ENCODE results near the gene PYDC1. TPM values are rescaled to one million over a fixed set of nuclear protein-coding genes. Genes with fewer than 3 reads are reported as not detected.
"Not testable (repeated sequence)": the region's sequence is repeated elsewhere in the genome, so short reads cannot be mapped to it uniquely, and the experiment has no call there.

The PYDC1 gene
- not detected in 2 replicates for total RNA-seq

DNA sequence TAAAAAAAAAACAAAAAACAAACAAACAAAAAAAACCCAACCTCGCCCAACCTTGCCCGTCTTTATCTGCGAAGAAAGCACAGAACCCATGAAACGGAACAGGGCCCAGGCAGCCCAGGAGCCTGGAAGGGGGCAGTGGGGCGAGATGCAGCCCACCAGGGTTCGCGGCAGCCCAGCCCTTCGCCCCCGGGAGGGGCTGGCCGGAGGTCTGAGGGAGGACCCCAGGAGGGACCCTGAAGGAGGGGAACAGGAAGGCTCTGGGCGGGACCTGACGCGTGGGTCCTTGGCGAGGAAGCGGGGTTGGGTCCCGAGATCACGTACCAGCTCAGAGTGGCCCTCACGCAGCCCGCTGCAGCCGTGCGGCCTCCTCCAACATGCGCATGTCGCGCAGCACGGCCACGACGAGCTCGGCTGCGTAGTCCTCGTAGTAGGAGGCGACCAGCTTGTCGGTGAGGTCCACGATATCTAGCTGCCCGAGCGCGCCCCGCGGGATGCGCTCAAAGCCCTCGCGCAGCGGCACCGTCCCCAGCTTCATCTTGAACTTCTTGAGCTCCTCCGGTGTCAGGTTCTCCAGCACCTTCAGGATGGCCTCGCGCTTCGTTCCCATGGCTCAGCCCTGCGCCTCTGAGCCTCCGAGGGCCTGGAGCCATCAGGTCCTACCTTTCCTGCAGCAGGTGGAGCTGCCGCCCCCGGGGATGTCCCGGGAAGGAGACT is at the start of gene PYDC1:
TSS of gene PYDC1 (minus strand) at position 714 of the 714 bp plus-strand sequence. CDS start at position 607, 107 bp downstream.
- DNase-seq (ENCODE audit: low read depth, low spot score) = no peak

DNA sequence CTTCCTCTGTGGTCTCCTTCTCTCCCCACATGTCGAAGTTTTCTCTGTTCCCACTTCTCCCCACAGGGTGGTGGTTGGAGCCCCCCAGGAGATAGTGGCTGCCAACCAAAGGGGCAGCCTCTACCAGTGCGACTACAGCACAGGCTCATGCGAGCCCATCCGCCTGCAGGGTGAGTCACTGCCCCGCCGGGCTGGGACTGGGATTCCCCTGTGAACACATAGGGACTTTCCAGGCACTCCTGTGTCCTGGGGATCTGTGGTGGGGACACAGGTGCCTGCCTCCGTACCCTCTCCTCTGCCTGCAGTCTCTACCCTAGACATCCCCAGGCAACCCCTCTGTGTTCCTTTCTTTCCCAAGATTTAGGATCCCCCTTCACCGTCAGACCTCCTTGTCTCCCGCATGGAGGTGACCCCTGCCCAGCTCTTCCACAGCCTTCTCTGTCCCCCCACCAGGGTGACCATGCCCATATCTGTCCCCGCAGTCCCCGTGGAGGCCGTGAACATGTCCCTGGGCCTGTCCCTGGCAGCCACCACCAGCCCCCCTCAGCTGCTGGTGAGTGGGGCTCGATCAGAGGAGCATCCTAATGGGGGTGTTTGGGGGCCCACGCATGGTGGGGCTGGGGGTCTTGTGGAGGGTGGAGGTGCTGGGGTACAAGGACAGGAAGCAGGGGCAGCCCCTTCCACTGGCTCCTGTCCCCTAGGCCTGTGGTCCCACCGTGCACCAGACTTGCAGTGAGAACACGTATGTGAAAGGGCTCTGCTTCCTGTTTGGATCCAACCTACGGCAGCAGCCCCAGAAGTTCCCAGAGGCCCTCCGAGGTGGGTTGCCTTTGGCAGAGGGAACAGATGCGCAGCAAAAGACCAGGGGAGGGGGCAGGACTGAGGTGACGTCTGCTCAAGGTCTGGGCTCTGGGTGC is 48.7 kb upstream of the PYDC1 start:
- no peak for DNase-seq (ENCODE audit: low read depth, low spot score)

DNA sequence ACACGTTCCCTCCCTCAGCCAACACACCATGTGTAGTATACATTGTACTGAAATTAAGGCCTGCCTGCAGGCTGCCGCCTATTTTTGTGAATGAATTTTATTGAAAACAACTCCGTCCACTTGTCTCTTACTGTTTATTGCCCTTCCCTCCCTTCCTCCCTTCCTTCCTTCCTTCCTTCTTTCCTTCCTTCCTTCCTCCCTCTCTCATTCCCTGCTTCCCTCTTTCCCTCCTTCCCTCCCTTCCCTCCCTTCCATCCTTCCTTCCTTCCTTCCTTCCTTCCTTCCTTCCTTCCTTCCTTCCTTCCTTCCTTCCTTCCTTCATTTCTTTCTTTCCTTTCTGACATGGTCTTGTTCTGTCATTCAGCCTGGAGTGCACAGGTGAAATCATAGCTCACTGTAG is 45.1 kb upstream of the PYDC1 start:
- DNase-seq (ENCODE audit: low read depth, low spot score) = no peak

DNA sequence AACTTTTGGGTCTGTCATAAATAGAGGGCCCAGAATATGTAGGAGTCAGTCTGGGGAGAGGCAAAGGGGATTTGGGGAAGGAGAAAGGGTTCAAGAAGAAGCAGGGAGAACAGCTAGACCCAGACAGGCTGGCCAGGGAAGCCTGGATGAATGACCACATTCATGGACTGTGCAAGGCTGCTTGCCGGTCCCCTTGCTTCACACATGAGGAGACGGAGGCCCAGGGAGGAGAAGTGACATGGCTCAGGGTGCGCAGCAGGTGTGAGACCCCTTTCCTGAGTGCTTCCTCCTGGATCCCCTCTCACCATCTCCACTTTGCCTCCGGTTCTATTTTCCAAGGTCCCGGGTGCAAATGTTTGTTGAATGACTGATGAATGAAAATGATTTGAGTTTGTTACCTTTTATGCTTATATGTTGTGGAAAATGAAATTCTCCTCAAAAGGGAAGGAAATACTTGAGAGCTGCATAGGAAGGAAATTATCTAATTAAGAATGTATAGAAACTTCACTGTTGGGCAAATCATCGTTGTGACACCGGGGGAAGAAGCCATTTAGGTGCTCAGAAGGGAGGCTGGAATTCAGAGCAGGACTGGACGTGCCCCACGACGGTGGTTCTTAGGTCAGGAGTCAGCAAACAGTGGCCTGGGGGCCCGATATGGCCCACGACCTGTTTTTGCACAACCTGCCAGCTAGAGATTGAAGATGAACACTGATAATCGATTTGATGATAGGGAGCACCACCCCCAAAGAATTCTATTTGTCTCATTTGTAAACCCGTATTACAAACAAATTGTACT is 43.4 kb upstream of the PYDC1 start:
- DNase-seq (ENCODE audit: low read depth, low spot score) = no peak

DNA sequence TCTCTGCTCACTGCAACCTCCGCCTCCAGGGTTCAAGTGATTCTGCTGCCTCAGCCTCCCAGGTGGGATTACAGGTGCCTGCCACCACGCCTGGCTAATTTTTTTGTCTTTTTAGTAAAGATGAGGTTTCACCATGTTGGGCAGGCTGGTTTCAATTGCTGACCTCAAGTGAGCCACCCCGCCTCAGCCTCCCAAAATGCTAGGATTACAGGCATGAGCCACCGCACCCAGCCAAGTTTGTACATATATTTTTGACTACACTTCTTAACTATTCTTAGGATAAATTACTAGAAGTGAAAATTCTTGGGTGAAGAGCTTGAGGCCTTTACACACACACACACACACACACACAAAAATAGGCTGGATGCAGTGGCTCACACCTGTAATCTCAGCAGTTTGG is 41.4 kb upstream of the PYDC1 start:
- DNase-seq (ENCODE audit: low read depth, low spot score) = no peak

DNA sequence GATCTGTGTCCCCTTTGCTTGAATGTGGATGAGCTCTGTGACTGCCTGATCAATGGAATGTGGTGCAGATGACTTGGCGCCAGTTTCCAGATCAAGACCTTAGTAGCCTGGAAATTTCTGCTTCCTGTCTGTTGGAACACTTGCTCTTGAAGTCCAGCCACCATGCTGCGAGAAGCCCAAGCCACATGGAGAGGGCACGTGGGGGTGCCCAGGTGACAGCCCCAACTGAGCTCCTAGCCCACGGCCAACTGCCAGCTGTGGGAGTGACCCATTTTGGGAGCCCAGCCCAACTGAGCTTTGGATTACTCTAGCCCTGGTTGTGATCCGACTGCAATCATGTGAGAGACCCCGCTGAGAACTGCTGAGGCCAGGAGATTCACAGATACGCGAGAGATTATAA is 39.5 kb upstream of the PYDC1 start:
- DNase-seq (ENCODE audit: low read depth, low spot score) = no peak

DNA sequence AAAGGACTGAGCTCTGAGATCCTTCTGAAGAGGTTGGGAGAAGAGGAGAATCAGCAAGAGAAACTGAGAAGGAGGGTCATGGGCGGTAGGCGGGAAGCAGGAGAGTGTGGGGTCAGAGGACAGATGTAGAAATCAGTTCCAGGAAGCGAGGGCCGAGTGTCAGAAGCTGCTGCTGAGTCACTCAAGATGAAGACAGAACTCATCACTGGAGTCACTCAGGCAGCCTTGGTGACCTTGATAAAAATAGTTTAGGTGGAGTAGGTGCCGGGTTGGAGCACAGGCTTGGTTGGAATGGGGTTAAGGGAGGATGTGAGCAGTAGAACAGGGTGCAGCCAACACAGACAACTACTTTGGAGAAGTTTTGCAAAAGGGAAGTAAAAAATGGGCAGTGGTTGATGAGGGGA is 36.7 kb upstream of the PYDC1 start:
- no peak for DNase-seq (ENCODE audit: low read depth, low spot score)

DNA sequence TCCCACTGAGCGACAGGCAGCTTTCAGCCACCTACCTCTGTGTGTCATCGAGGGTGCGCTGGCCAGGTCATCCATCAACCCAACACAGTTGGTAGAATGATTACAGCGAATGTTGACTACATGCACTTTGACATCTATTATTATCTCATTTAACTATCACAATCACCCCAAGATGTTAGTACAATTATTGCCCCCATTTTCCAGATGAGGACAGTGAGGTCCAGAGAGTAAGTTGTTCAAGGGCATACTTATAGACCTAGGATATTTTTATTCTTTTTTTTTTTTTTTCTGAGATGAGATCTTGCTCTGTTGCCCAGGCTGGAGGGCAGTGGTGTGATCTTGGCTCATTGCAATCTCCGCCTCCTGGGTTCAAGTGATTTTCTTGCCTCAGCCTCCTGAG is 34.5 kb upstream of the PYDC1 start:
- DNase-seq (ENCODE audit: low read depth, low spot score) = no peak

DNA sequence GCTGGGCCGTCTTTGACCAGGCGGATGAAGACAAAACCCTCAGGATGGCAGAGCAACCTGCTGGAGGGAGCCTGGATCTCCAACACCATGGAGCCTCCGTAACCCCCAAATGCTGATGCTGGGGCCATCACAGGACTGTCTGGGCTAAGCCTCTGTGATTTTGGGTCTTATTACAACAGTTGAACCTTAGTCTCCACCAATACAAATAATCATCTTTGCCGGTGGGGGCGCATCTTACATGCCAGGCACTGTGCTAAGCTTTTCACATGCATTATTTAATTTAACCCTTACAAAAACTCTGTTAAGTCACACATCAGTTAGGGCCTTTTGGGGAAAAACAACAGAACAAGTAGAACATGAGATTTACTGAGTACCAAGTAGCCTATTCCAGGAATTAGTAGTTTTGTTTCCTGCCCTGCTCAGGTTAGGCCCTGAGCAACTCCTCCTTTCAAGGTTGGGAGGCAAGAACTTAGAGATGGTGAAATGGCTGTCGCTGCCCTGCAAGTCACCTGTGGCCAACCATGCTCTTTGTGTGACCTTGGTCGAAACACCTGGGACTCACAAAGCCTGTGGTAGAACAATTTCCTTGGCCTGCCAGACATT is 33.9 kb upstream of the PYDC1 start:
- DNase-seq (ENCODE audit: low read depth, low spot score) = no peak

DNA sequence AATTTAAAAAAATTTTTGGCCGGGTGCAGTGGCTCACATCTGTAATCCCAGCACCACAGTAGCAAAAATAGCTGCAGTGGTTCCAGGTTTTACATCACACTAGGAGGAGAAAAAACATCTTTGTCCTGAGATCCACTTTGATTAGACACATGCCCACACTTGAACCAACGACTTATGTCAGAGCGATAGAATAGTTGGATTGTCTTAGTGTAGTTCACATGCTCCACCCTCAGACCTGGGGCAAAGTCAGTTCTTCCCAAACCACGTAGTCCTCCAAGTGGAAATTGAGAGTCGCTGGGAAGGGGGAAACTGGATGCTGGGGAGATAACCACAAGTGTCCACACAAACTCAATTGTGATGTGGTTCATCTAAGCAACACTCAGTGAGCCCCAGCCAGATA is 31.4 kb upstream of the PYDC1 start:
- DNase-seq (ENCODE audit: low read depth, low spot score) = no peak

DNA sequence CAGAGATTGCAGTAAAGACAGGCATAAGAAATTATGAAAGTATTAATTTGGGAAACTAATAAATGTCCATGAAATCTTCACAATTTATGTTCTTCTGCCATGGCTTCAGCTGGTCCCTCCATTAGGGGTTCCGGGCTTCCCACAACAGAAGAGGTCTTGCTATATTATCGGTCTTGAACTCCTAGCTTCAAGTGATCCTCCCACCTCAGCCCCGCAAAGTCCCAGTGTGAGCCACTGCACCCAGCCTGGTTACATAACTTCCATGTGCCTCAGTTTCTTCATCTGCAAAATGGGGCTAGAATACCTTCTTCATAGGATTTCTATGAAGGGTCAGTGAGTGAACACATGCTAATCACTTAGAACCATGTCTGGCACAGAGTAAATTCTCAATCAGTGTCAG is 29.4 kb upstream of the PYDC1 start:
- DNase-seq (ENCODE audit: low read depth, low spot score) = no peak

DNA sequence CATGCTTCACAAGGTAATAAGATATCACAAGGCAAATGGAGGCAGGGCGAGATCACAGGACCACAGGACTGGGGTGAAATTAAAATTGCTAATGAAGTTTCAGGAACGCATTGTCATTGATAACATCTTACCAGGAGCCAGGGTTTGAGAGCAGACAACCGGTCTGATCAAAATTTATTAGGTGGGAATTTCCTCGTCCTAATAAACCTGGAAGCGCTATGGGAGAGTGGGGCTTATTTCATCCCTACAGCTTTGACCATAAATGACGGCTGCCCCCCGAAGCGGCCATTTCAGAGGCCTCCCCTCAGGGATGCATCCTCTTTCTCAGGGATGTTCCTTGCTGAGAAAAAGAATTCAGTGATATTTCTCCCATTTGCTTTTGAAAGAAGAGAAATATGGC is 28.7 kb upstream of the PYDC1 start:
- not testable (repeated sequence) for DNase-seq (ENCODE audit: low read depth, low spot score)

DNA sequence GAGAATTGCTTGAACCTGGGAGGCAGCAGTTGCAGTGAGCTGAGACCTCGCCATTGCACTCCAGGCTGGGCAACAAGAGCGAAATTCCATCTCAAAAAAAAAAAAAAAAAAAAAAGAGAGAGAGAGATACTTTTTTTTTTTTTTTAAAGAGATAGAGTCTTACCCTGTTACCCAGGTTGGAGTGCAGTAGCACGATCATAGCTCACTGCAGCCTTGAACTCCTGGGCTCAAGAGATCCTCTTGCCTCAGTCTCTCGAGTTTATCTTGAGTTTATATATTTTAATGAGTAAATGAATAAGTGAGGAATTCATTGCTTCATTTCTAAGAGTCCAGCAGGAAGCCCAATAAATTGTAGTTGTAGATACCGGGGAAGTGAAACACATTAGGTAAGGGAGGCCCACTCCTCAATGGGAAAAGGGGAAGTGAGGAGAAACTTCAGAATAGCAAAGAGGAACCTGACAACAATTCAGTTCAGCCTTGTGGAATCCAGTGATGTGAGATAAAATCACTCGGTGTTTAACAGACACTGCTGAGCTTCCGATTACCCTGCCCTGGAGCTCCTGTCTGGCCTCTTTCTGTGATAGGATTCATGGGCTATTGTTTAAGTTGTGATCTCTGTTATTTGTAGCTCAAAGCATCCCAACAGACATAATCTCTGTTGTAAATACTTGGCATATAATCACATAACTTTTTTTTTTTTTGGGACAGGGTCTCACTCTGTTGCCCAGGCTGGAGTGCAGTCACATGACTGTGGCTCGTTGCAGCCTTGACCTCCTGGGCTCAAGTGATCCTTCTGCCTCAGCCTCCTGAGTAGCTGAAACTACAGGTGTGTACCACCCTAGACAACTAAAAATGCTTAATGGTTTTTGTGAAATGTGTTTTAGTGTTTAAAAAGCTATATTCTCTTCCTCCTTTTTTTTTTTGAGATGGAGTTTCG is 27.1 kb upstream of the PYDC1 start:
- no peak for DNase-seq (ENCODE audit: low read depth, low spot score)

DNA sequence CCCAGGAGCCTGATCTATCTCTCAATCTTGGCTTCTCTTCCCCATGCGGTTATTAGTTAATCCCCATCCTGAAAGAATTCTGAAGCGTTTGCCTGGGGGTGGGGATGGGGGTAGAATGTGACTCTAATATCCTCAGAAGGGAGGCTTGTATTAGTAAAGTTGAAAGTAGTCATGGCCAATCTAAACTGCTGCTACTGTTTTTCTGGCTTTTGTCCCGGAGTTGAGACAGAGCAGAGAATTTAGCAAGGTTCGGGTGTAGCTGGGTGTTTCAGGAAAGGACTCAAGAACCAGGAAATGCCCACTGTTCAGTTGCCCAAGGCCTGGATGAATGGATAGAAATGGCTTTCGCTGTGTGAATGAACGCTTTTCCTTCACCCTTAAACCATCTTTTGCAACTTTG is 25.3 kb upstream of the PYDC1 start:
- DNase-seq (ENCODE audit: low read depth, low spot score) = no peak

DNA sequence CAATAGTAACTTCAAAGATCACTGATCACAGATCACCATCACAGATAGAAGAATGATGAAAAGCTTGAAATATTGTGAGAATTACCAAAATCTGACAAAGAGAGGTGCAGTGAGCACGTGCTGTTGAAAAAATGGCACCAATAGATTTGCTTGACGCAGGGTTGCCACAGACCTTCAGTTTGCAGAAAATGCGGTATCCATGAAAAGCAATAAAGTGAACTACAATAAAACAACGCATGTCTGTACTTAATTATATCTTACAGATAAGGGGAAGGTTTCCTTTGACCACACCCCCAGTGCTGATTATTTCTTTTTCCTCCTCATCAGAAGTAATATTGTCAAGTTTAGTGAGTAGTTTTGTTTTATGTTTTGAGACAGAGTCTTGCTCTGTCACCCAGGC is 21.1 kb upstream of the PYDC1 start:
- no peak for DNase-seq (ENCODE audit: low read depth, low spot score)

DNA sequence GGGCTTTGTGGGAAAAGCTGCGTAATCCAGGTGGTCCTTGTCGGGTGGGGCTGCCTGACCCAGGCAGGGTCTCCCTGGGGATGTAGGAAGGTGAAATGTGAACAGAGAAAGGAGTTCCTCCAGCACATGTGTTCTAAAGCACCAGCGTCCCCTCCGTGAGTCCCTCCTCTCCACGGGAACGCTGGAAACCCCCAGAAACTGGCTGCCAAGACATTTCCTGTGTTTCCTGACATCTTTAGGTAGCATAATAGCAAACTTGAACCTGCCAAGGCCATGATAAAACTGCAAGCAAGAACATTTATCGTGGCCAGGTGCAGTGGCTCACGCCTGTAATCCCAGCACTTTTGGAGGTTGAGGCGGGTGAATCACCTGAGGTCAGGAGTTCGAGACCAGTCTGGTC is 12.6 kb upstream of the PYDC1 start:
- DNase-seq (ENCODE audit: low read depth, low spot score) = no peak

DNA sequence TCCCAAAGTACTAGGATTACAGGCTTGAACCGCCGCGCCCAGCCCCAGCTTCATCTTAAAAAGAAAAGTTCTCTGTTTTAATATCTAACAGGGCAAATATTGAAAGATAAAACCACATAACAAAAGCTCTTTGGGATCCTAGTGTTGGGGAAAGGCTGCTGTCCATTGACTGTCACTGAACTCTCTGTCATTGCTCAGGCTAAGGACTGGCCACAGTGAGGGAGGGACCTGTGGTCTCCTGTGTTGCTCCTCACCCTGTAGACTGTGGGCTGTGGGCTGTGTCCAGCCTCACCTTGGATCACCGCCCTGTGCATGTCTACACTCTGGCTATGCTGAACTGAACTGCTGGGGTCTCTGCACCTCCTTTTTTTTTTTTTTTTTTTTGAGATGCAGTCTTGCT is 11.3 kb upstream of the PYDC1 start:
- DNase-seq (ENCODE audit: low read depth, low spot score) = no peak

DNA sequence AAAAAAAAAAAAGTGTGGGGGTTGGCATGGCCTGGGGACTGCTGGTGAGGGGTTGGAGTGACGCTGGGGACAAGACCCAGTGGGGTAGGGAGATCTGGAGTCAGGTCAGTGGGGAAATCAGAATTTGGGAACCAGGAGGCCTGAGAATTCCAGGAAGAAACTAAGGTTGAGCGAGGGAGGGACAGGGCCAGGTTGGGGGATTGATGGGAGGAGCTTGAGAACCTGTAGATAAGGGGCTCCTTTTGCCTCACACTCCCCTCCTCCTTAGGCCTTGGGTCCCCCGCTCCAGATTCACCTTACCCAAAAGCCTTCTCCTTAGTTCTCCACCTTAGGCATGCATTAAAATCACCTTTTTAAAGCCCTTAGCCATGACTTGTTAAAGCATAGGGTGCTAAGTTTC is 8.3 kb upstream of the PYDC1 start:
- DNase-seq (ENCODE audit: low read depth, low spot score) = no peak

DNA sequence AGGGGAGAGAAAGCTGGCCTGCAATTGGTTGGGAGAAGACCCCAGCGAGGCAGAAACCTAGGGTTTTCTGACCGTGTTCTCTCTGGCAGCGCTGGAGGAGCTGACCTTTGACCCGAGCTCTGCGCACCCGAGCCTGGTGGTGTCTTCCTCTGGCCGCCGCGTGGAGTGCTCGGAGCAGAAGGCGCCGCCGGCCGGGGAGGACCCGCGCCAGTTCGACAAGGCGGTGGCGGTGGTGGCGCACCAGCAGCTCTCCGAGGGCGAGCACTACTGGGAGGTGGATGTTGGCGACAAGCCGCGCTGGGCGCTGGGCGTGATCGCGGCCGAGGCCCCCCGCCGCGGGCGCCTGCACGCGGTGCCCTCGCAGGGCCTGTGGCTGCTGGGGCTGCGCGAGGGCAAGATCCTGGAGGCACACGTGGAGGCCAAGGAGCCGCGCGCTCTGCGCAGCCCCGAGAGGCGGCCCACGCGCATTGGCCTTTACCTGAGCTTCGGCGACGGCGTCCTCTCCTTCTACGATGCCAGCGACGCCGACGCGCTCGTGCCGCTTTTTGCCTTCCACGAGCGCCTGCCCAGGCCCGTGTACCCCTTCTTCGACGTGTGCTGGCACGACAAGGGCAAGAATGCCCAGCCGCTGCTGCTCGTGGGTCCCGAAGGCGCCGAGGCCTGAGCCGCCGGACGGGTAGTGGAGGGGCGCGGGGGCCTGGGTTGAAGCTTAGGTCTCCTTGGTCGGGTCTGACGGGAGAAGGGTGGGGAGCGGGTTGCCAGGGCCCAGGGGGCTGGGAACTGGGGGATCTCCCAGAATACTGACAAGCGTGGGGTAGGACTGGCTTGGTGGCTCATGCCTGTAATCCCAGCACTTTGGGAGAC is 7.4 kb upstream of the PYDC1 start:
- no peak for DNase-seq (ENCODE audit: low read depth, low spot score)

DNA sequence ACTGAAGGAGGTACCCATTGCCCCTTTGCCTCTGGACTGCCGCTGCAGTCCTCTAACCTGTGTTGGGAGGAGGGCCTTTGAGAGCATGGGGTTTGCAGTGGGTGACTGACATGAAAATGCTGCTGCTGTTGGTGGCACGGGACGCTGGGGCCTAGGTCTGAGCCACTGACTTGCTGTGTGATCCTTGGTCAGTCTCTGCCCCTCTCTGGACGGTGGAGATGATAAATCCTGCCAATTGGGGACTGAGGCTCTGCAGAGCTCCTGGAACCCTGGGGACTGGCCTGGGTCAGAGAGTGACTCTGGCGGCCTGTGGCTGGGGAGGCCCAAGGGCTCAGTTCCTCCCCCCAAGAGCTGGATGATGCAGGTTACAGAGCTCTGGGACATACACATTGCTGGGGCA is 6.1 kb upstream of the PYDC1 start:
- no peak for DNase-seq (ENCODE audit: low read depth, low spot score)

Data from pulmonary artery endothelial cell (primary cell).